ENCODE data around the gene RPS5. TPM values are rescaled to one million over a fixed set of nuclear protein-coding genes. Genes with fewer than 3 reads are reported as not detected.

RPS5 gene
- total RNA-seq, 2 donors from 2014 or later = 747 to 789 TPM

DNA sequence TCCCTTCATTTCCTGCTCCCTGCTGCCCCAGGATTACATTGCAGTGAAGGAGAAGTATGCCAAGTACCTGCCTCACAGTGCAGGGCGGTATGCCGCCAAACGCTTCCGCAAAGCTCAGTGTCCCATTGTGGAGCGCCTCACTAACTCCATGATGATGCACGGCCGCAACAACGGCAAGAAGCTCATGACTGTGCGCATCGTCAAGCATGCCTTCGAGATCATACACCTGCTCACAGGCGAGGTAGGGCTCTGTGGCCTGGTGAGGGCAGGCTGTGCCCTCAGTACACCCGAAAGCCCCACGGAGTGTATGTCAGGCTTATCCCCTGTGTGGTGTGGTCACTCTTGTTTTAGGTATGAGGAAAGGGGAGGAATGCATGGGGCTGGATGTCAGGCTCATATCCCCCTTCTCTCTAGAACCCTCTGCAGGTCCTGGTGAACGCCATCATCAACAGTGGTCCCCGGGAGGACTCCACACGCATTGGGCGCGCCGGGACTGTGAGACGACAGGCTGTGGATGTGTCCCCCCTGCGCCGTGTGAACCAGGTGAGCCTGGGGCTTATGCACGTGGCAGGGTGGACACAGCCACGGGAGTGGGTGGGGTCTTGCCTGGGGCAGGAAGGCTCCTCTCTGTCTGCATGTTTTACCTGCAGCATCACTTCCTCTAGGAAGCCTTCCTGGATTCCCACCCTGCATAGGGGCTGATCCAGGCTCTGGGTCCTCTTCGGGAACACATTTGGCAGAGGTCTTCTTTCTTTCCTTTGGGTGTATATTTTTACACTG lies 6.1 kb downstream of the RPS5 start:
- Histone ChIP-seq H3K27ac (no peak overlapping the region), H3K36me3 (peaks cover 42% of the 10 kb centered on the region), H3K9me3 (no peaks in the 10 kb centered on the region), H3K4me1 (ENCODE audit: control insufficient read depth in 1 of 2, low read depth in 2 of 2) (peaks cover 0 to 11% of the 10 kb centered on the region in 2 donors), H3K4me3 (no peak overlapping the region), H3K27me3 (replicated peaks; ENCODE audit: insufficient read depth) (no peaks in the 10 kb centered on the region)
- ATAC-seq (ENCODE audit: insufficient number of reproducible peaks, low FRiP score, low read depth) (no peak), DNase-seq (ENCODE audit: low spot score) (no peak)
- TF ChIP-seq, protein P1, sequence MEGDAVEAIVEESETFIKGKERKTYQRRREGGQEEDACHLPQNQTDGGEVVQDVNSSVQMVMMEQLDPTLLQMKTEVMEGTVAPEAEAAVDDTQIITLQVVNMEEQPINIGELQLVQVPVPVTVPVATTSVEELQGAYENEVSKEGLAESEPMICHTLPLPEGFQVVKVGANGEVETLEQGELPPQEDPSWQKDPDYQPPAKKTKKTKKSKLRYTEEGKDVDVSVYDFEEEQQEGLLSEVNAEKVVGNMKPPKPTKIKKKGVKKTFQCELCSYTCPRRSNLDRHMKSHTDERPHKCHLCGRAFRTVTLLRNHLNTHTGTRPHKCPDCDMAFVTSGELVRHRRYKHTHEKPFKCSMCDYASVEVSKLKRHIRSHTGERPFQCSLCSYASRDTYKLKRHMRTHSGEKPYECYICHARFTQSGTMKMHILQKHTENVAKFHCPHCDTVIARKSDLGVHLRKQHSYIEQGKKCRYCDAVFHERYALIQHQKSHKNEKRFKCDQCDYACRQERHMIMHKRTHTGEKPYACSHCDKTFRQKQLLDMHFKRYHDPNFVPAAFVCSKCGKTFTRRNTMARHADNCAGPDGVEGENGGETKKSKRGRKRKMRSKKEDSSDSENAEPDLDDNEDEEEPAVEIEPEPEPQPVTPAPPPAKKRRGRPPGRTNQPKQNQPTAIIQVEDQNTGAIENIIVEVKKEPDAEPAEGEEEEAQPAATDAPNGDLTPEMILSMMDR (IDR thresholded peaks at IDR 0.05) = no peak

DNA sequence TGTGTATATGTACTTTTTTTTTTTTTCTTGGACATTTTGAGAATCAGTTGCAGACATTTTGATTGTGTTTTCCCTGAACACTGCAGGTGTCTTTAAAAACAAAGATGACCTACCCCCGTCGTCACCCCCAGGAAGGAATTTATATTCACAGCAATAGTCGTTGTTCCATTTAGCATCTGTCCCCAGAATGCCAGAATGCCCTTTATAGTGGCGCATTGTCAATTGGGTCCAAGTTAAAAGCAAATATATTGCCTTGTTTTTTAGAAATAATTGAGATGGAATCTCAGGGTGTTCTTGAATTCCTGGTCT lies 6.6 kb downstream of the RPS5 start:
- H3K9me3 ChIP-seq = no peaks in the 10 kb centered on the region
- DNase-seq (ENCODE audit: low spot score) (no peak), ATAC-seq (ENCODE audit: insufficient number of reproducible peaks, low FRiP score, low read depth) (no peak)
- no peak overlapping the region for H3K27ac ChIP-seq
- H3K27me3 ChIP-seq (replicated peaks; ENCODE audit: insufficient read depth) = no peaks in the 10 kb centered on the region
- no peak overlapping the region for H3K4me3 ChIP-seq
- peaks cover 41% of the 10 kb centered on the region for H3K36me3 ChIP-seq
- TF ChIP-seq, protein P1 (IDR thresholded peaks at IDR 0.05) = no peak
- H3K4me1 ChIP-seq (ENCODE audit: control insufficient read depth in 1 of 2, low read depth in 2 of 2) = peaks cover 0 to 6% of the 10 kb centered on the region in 2 donors

DNA sequence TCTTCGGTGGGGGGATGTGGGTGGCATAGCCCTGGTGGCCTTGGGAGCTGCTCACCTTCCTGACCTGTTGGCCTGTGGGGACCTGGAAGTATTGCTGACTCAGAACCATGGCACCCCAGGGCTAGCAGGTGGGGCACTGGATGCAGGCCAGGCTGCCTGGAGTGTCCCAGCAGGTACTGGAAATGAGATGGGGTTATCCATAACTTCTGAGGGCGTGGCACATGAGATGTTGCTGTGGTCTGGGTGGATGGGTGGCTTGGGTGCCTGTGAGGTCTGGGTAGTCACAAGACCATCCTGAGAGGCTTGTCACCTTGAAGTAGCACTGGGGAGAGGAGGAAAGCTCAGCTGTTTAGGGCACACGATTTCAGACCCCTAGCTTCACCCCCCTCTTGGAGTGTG lies 7.8 kb downstream of the RPS5 start:
- ATAC-seq (ENCODE audit: insufficient number of reproducible peaks, low FRiP score, low read depth) (no peak), DNase-seq (ENCODE audit: low spot score) (no peak)
- Histone ChIP-seq H3K27ac (no peak overlapping the region), H3K9me3 (no peaks in the 10 kb centered on the region), H3K4me3 (no peak overlapping the region), H3K36me3 (peaks cover 38% of the 10 kb centered on the region), H3K27me3 (replicated peaks; ENCODE audit: insufficient read depth) (no peaks in the 10 kb centered on the region), H3K4me1 (ENCODE audit: control insufficient read depth in 1 of 2, low read depth in 2 of 2) (no peaks in the 10 kb centered on the region)
- TF ChIP-seq, protein P1 (IDR thresholded peaks at IDR 0.05) = no peak

DNA sequence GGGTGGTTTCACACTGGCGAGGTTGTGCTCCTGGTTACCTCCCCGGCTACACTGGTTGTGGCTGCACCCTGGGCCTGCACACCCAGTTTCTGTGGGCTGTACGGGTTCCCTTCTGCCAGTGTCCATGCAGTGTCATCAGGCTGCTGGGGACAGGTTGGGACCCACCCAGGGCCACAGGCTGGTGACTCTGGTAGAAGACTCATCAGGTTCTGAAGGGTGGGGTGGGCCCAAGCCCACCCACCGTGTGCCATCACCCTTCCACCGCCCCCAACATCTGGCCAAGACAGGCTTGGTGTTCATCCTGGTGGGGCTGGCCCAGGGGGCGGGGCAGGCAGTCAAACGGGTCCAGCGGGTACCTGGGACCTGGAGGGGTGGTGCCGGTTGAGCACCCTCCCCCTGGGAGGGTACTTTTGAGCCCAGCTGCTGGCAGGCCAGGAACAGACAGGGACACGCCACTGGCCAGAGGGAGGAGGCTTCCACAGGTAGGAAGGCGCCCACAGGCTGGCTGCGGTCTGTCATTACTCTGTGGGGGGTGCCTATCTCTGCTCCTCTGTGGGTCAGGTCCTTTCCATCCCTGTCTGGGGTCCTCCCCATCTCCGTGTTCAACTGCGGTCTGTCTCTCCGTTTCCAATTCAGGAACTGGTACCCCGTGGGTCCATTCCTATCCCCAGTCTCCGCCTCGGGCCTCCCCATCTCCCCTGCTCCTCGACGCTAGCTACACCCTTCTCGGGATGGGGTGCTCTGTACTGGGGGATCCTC lies 8.3 kb downstream of the RPS5 start, which contains the start of gene RNF225:
Gene RNF225 (plus strand): TSS at position 437 of the 759 bp plus-strand sequence. CDS start 434 bp downstream, outside the sequence.
- Histone ChIP-seq H3K4me3 (no peak within 1 kb of the TSS), H3K36me3 (peaks cover 38% of the 10 kb centered on the region), H3K27ac (no peak within 1 kb of the TSS), H3K9me3 (no peaks in the 10 kb centered on the region), H3K27me3 (replicated peaks; ENCODE audit: insufficient read depth) (no peaks in the 10 kb centered on the region), H3K4me1 (ENCODE audit: control insufficient read depth in 1 of 2, low read depth in 2 of 2) (peaks cover 2 to 4% of the 10 kb centered on the region in 2 donors)
- ATAC-seq (ENCODE audit: insufficient number of reproducible peaks, low FRiP score, low read depth) (no peak), DNase-seq (ENCODE audit: low spot score) (no peak)
- TF ChIP-seq, protein P1 (IDR thresholded peaks at IDR 0.05) = no peak

DNA sequence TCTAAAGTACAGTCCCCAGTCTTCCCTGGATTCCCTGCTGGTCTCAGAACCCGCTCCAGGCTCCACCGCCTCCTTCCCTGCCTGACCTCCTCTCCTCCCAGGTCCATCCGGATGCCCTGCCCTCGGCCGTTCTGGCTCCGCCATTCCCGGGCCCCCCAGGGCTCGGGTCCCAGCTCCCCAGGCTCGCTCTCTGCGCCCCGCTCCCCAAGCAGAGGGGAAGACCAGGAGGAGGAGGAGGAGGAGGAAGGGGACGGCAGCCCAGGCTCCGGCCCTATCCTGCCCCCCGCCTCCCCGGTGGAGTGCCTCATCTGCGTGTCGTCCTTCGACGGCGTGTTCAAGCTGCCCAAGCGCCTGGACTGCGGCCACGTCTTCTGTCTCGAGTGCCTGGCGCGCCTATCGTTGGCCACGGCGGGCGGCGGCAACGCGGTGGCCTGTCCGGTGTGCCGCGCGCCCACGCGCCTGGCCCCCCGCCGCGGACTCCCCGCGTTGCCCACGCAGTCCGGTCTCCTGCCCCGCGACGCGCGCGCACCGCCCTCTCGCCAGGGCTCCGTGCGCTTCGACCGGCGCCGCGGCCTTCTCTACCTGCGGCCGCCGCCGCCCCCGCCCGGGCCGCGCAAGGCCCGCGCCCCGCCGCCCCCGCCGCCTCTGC lies 9.0 kb downstream of the RPS5 start:
- TF ChIP-seq, protein P1 (IDR thresholded peaks at IDR 0.05) = no peak
- ATAC-seq (ENCODE audit: insufficient number of reproducible peaks, low FRiP score, low read depth) = no peak
- Histone ChIP-seq H3K4me3 (no peak overlapping the region), H3K27ac (no peak overlapping the region), H3K27me3 (replicated peaks; ENCODE audit: insufficient read depth) (no peaks in the 10 kb centered on the region), H3K4me1 (ENCODE audit: control insufficient read depth in 1 of 2, low read depth in 2 of 2) (peaks cover 7 to 9% of the 10 kb centered on the region in 2 donors), H3K9me3 (no peaks in the 10 kb centered on the region), H3K36me3 (peaks cover 35% of the 10 kb centered on the region)
- no peak for DNase-seq (ENCODE audit: low spot score)

Data from thoracic aorta (tissue), 2 donors.